Skeletal muscle tissue (tissue), 4 donors: Measurements from ENCODE around the gene SPAG9. TPM values are rescaled to one million over a fixed set of nuclear protein-coding genes. Genes with fewer than 3 reads are reported as not detected.

Source experiments
- H3K27ac ChIP-seq: one replicate; pipeline ENCODE4 v1.7.0; 2013; ENCODE audit warnings: mild to moderate bottlenecking, low read depth, low read length, inconsistent platforms
- H3K27me3 ChIP-seq, 3 donors: one replicate each; pipeline ENCODE4 v1.7.0; 2013; ENCODE audit warnings: low read length in 3 of 3; ENCODE audit not compliant: control insufficient read depth in 3 of 3, insufficient read depth in 3 of 3
- H3K36me3 ChIP-seq, 3 donors: one replicate each; pipeline ENCODE4 v1.7.0; 2013; ENCODE audit warnings: low read length in 3 of 3; ENCODE audit not compliant: control insufficient read depth in 3 of 3, insufficient read depth in 3 of 3
- H3K4me1 ChIP-seq, 3 donors: one replicate each; pipeline ENCODE4 v1.7.0; 2013; ENCODE audit warnings: low read length in 3 of 3, mild to moderate bottlenecking in 3 of 3; ENCODE audit not compliant: control insufficient read depth in 3 of 3, insufficient read depth in 3 of 3
- H3K4me3 ChIP-seq, 3 donors: one replicate each; pipeline ENCODE4 v1.7.0; 2013; ENCODE audit warnings: low read length in 3 of 3
- H3K9ac ChIP-seq, 3 donors: one replicate each; pipeline ENCODE4 v1.7.0; 2013; ENCODE audit warnings: low read length in 3 of 3, mild to moderate bottlenecking in 3 of 3, moderate library complexity in 2 of 3, low read depth in 1 of 3
- H3K9me3 ChIP-seq, 3 donors: one replicate each; pipeline ENCODE4 v1.7.0; 2013; ENCODE audit warnings: low read length in 3 of 3; ENCODE audit not compliant: control insufficient read depth in 3 of 3
- total RNA-seq: library from RNA; depleted of rRNA; stranded (reverse); fragments of >200 nt; gene quantifications from one replicate; pipeline ENCODE4 v1.2.3, GENCODE V29; 2014
- donor health status: Osteomylitis.

SPAG9 gene
- total RNA-seq, 1 donor from 2014 or later, result 92.9 TPM

GRCh38 chr17:51155416-51155815, 34.7 kb upstream of the SPAG9 start:
- Histone ChIP-seq H3K27ac (no peak overlapping the region), H3K36me3 (peaks cover 11 to 21% (median 20%) of the 10 kb centered on the region in 3 donors), H3K9ac (no peak overlapping the region), H3K27me3 (no peaks in the 10 kb centered on the region), H3K4me1 (peaks cover 9 to 16% (median 15%) of the 10 kb centered on the region in 3 donors), H3K4me3 (no peak overlapping the region), H3K9me3 (no peaks in the 10 kb centered on the region)

- Histone ChIP-seq H3K9ac (peak overlapping the region; percentile 82 to 88 (median 86)), H3K36me3 (peaks cover 7 to 13% (median 13%) of the 10 kb centered on the region in 3 donors), H3K4me1 (peaks cover 9 to 16% (median 15%) of the 10 kb centered on the region in 3 donors), H3K9me3 (no peaks in the 10 kb centered on the region), H3K4me3 (peak overlapping the region; percentile 86 to 95 (median 95)), H3K27me3 (no peaks in the 10 kb centered on the region), H3K27ac (peak overlapping the region; percentile 92)
Measured at GRCh38 chr17:51154176-51154575, 33.5 kb upstream of the SPAG9 start.

- H3K36me3 ChIP-seq, result peaks cover 4 to 13% (median 8%) of the 10 kb centered on the region in 3 donors
- H3K27ac ChIP-seq, result peak within 1 kb of the TSS; percentile 92
- H3K4me3 ChIP-seq, result peak within 1 kb of the TSS; percentile 86 to 95 (median 95)
- peaks cover 9 to 16% (median 15%) of the 10 kb centered on the region in 3 donors for H3K4me1 ChIP-seq
- no peaks in the 10 kb centered on the region for H3K27me3 ChIP-seq
- no peaks in the 10 kb centered on the region for H3K9me3 ChIP-seq
- H3K9ac ChIP-seq, result peak within 1 kb of the TSS; percentile 88 to 96 (median 90)
Measured at GRCh38 chr17:51153210-51154072, 32.8 kb upstream of the SPAG9 start, which contains the start of gene NME1. Gene NME1 (plus strand): TSS chr17:51153559. CDS start chr17:51155655, 2,096 bp downstream.

GRCh38 chr17:51152766-51153209, 32.1 kb upstream of the SPAG9 start:
- H3K9ac ChIP-seq, result peak overlapping the region; percentile 88 to 96 (median 90)
- H3K36me3 ChIP-seq, result peaks cover 4 to 13% (median 7%) of the 10 kb centered on the region in 3 donors
- peak overlapping the region; percentile 51 to 80 (median 75) for H3K4me3 ChIP-seq
- H3K9me3 ChIP-seq, result no peaks in the 10 kb centered on the region
- peak overlapping the region; percentile 92 for H3K27ac ChIP-seq
- no peaks in the 10 kb centered on the region for H3K27me3 ChIP-seq
- H3K4me1 ChIP-seq, result peaks cover 9 to 16% (median 15%) of the 10 kb centered on the region in 3 donors

- no peaks in the 10 kb centered on the region for H3K9me3 ChIP-seq
- H3K36me3 ChIP-seq, result peaks cover 0 to 6% (median 0%) of the 10 kb centered on the region in 3 donors
- H3K27ac ChIP-seq, result no peak overlapping the region
- peaks cover 9 to 16% (median 15%) of the 10 kb centered on the region in 3 donors for H3K4me1 ChIP-seq
- H3K9ac ChIP-seq, result no peak overlapping the region
- no peaks in the 10 kb centered on the region for H3K27me3 ChIP-seq
- H3K4me3 ChIP-seq, result no peak overlapping the region
Measured at GRCh38 chr17:51150932-51151331, 30.3 kb upstream of the SPAG9 start.

GRCh38 chr17:51149163-51149562, 28.5 kb upstream of the SPAG9 start:
- Histone ChIP-seq H3K36me3 (no peaks in the 10 kb centered on the region), H3K9ac (no peak overlapping the region), H3K27me3 (no peaks in the 10 kb centered on the region), H3K4me1 (peaks cover 5 to 11% (median 7%) of the 10 kb centered on the region in 3 donors), H3K4me3 (no peak overlapping the region), H3K9me3 (no peaks in the 10 kb centered on the region), H3K27ac (no peak overlapping the region)

GRCh38 chr17:51147650-51148049, 27.0 kb upstream of the SPAG9 start:
- Histone ChIP-seq H3K9me3 (no peaks in the 10 kb centered on the region), H3K27ac (no peak overlapping the region), H3K9ac (no peak overlapping the region), H3K27me3 (no peaks in the 10 kb centered on the region), H3K4me3 (no peak overlapping the region), H3K4me1 (peaks cover 0 to 1% (median 0%) of the 10 kb centered on the region in 3 donors), H3K36me3 (no peaks in the 10 kb centered on the region)

GRCh38 chr17:51144266-51145022, 23.8 kb upstream of the SPAG9 start:
- Histone ChIP-seq H3K9ac (no peak overlapping the region), H3K4me3 (no peak overlapping the region)

GRCh38 chr17:51142597-51142996, 21.9 kb upstream of the SPAG9 start:
- H3K27me3 ChIP-seq, result no peaks in the 10 kb centered on the region
- no peaks in the 10 kb centered on the region for H3K36me3 ChIP-seq
- H3K4me3 ChIP-seq, result no peak overlapping the region
- no peak overlapping the region for H3K27ac ChIP-seq
- no peaks in the 10 kb centered on the region for H3K4me1 ChIP-seq
- H3K9ac ChIP-seq, result no peak overlapping the region
- no peaks in the 10 kb centered on the region for H3K9me3 ChIP-seq

More at GRCh38 chr17:51144266-51145022, 23.8 kb upstream of the SPAG9 start:
- H3K4me1 ChIP-seq, result no peaks in the 10 kb centered on the region
- no peaks in the 10 kb centered on the region for H3K9me3 ChIP-seq
- no peaks in the 10 kb centered on the region for H3K36me3 ChIP-seq
- H3K27me3 ChIP-seq, result no peaks in the 10 kb centered on the region
- no peak overlapping the region for H3K27ac ChIP-seq
